ENCODE results near the gene FUBP3. TPM values are rescaled to one million over a fixed set of nuclear protein-coding genes. Genes with fewer than 3 reads are reported as not detected.

Gene FUBP3
- polyA plus RNA-seq, 1 donor (not counting 4 experiments of a cell fraction or from before 2014, with no cell fraction given), result 39.1 TPM

GRCh38 chr9:130541533-130541932 lies 37.8 kb upstream of the FUBP3 start:
- H4K20me1 ChIP-seq (ENCODE audit: control insufficient read depth, extremely low read depth, insufficient read depth, low read length), result no peaks in the 10 kb centered on the region
- dilution Hi-C loops (cut with MboI; ENCODE audit: extremely low pct_ligation_motif_present, low sequenced_read_pairs), result no loop called here
- no peaks in the 10 kb centered on the region for H3K79me2 ChIP-seq (ENCODE audit: control insufficient read depth, insufficient read depth, low read length)
- no peak overlapping the region for H3K27ac ChIP-seq (ENCODE audit: control insufficient read depth, insufficient read depth, low read length)
- no peaks in the 10 kb centered on the region for H3K36me3 ChIP-seq (ENCODE audit: control insufficient read depth in 2 of 2, extremely low read depth in 1 of 2, insufficient read depth in 2 of 2, low read length in 2 of 2)
- H3K9me3 ChIP-seq (ENCODE audit: control insufficient read depth, low read depth, low read length), result no peaks in the 10 kb centered on the region
- H3K4me3 ChIP-seq (ENCODE audit: control insufficient read depth in 2 of 3, extremely low read depth in 1 of 3, insufficient read depth in 2 of 3, low read depth in 1 of 3, low read length in 3 of 3), result no peak overlapping the region
- H2AFZ ChIP-seq (ENCODE audit: control insufficient read depth, low read length), result no peak overlapping the region
- no peak overlapping the region for H3K9ac ChIP-seq (ENCODE audit: control insufficient read depth, extremely low read depth, insufficient read depth, low read length)
- FAIRE-seq (no peak), DNase-seq (ENCODE audit: low read depth, low spot score) (no peak)
- no peak overlapping the region for H3K4me2 ChIP-seq (ENCODE audit: control insufficient read depth, extremely low read depth, insufficient read depth, low read depth, low read length)
- TF ChIP-seq CTCF (optimal IDR thresholded peaks at IDR 0.05 in 1 of 3, IDR thresholded peaks at IDR 0.05 in 1 of 3, conservative IDR thresholded peaks at IDR 0.05 in 1 of 3; ENCODE audit: extremely low read depth in 1 of 3, insufficient read depth in 2 of 3, low read length in 3 of 3) (no peak), EZH2 (IDR thresholded peaks at IDR 0.05; ENCODE audit: low read length) (no peak)
- H3K9me1 ChIP-seq (ENCODE audit: control insufficient read depth, extremely low read depth, insufficient read depth, low read length), result no peaks in the 10 kb centered on the region
- H3K27me3 ChIP-seq (ENCODE audit: control insufficient read depth, extremely low read depth, insufficient read depth, low read length), result no peaks in the 10 kb centered on the region
- peaks cover 43% of the 10 kb centered on the region for H3K4me1 ChIP-seq (ENCODE audit: control insufficient read depth, extremely low read depth, insufficient read depth, low read length)

GRCh38 chr9:130542038-130542437 lies 37.3 kb upstream of the FUBP3 start:
- H4K20me1 ChIP-seq (ENCODE audit: control insufficient read depth, extremely low read depth, insufficient read depth, low read length), result no peaks in the 10 kb centered on the region
- no peak overlapping the region for H3K4me2 ChIP-seq (ENCODE audit: control insufficient read depth, extremely low read depth, insufficient read depth, low read depth, low read length)
- H3K9ac ChIP-seq (ENCODE audit: control insufficient read depth, extremely low read depth, insufficient read depth, low read length), result no peak overlapping the region
- no peaks in the 10 kb centered on the region for H3K36me3 ChIP-seq (ENCODE audit: control insufficient read depth in 2 of 2, extremely low read depth in 1 of 2, insufficient read depth in 2 of 2, low read length in 2 of 2)
- FAIRE-seq, result no peak
- no peaks in the 10 kb centered on the region for H3K27me3 ChIP-seq (ENCODE audit: control insufficient read depth, extremely low read depth, insufficient read depth, low read length)
- no peak overlapping the region for H3K27ac ChIP-seq (ENCODE audit: control insufficient read depth, insufficient read depth, low read length)
- no peak overlapping the region for H3K4me3 ChIP-seq (ENCODE audit: control insufficient read depth in 2 of 3, extremely low read depth in 1 of 3, insufficient read depth in 2 of 3, low read depth in 1 of 3, low read length in 3 of 3)
- no peak for DNase-seq (ENCODE audit: low read depth, low spot score)
- H3K9me3 ChIP-seq (ENCODE audit: control insufficient read depth, low read depth, low read length), result no peaks in the 10 kb centered on the region
- dilution Hi-C loops (cut with MboI; ENCODE audit: extremely low pct_ligation_motif_present, low sequenced_read_pairs), result no loop called here
- H3K79me2 ChIP-seq (ENCODE audit: control insufficient read depth, insufficient read depth, low read length), result no peaks in the 10 kb centered on the region
- H2AFZ ChIP-seq (ENCODE audit: control insufficient read depth, low read length), result no peak overlapping the region
- peaks cover 38% of the 10 kb centered on the region for H3K4me1 ChIP-seq (ENCODE audit: control insufficient read depth, extremely low read depth, insufficient read depth, low read length)
- TF ChIP-seq EZH2 (IDR thresholded peaks at IDR 0.05; ENCODE audit: low read length) (no peak), CTCF (optimal IDR thresholded peaks at IDR 0.05 in 1 of 3, IDR thresholded peaks at IDR 0.05 in 1 of 3, conservative IDR thresholded peaks at IDR 0.05 in 1 of 3; ENCODE audit: extremely low read depth in 1 of 3, insufficient read depth in 2 of 3, low read length in 3 of 3) (no peak)
- no peaks in the 10 kb centered on the region for H3K9me1 ChIP-seq (ENCODE audit: control insufficient read depth, extremely low read depth, insufficient read depth, low read length)
